GM12875 (cell line): ENCODE results near the gene FAT3.

Source experiments
- H3K4me3 ChIP-seq: one replicate; pipeline ENCODE4 v1.5.1; 2011; ENCODE audit warnings: low read depth, low read length, control low read depth
- CTCF ChIP-seq: IDR thresholded peaks from 2 replicates; pipeline ENCODE4 v1.5.1; 2011; ENCODE audit warnings: low read depth, mild to moderate bottlenecking, control low read depth, inconsistent platforms, low read length, moderate library complexity, borderline replicate concordance; ENCODE audit not compliant: insufficient read depth

The FAT3 gene

DNA sequence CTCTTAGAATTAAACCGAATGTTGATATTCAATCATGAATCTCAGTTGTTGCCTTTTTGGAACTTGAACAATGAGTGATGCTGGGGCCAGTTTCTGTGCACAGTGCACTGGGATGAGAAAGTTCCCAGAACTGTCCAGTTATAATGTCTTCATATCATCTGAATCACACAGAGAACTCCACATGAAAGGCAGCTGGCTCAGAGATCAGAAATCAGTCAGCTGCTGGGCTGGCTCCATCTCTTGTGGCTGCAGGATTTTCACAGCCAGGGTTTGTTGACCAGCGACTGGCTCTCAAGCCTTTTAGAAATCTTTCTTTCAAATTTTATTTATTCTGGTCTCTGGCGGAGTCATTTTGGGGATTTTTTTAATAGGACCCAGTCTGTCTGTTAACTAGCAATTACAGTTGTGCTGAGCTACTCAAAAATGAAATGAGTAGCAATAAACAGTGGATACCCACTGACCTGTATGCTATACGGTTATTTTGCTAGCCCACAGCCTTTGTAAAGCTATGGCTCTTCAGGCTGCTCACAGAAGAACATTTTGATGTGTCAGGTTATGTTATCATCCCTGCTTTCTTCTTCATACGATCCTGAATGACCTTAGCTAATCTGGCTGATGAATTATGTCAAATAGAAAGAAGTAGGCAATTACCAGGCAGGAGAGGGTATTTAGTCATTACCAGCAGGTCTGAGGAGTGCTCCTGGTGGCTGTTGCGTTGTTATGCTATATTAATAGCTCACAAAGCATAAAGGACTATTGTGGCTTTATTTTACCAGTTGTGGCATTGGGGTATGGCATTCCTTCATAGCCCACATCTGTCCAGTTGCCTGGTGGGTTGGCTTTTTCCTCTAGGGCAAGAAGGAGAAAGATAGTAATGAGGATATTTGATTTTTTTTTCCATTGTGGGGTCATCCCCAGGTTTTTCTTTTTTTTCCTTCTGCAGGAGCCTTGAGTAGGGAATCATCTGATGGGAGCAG is 3.6 kb downstream of the FAT3 start:
- no peak overlapping the region for H3K4me3 ChIP-seq

GRCh38 chr11:92236856-92237255 is 12.2 kb downstream of the FAT3 start:
- TF ChIP-seq CTCF, result no peak
- no peak overlapping the region for H3K4me3 ChIP-seq

More for the DNA sequence above, 3.6 kb downstream of the FAT3 start:
- TF ChIP-seq CTCF, result no peak

- TF ChIP-seq CTCF, result no peak
Observed at GRCh38 chr11:92240916-92241315, 16.3 kb downstream of the FAT3 start.

GRCh38 chr11:92245700-92246271 is 21.2 kb downstream of the FAT3 start:
- TF ChIP-seq CTCF, result no peak
- H3K4me3 ChIP-seq, result no peak overlapping the region

More at GRCh38 chr11:92240916-92241315, 16.3 kb downstream of the FAT3 start:
- no peak overlapping the region for H3K4me3 ChIP-seq

GRCh38 chr11:92246630-92247029 is 22.0 kb downstream of the FAT3 start:
- TF ChIP-seq CTCF, result no peak
- no peak overlapping the region for H3K4me3 ChIP-seq

DNA sequence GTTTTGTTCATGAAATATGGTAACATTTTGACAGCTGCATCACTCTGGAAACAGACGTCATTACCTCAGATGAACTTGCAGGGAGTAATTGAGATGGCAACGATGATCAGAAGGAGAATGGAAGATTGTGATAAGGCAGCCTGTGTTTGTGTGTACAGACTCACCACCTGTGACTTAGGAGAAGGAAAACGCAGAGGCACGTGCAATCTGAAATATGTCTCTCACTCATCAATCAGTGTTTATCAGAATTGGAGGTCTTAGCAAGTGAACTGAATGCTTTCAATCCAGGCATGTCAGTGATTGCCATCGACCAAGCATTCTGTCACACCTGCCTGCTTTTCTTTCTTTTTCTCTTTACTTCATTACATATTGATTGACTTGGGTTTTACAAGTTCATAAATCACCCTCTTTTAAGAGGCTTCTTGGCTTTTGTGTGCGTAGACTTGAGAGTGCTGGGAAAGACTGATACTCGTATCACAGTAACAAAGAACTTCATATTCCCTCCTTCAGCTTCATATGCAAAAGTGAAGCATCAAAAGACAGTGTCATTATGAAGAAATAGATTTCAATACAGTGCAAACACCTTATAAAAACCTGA is 24.6 kb downstream of the FAT3 start:
- H3K4me3 ChIP-seq, result no peak overlapping the region
- no peak for TF ChIP-seq CTCF
